HUES64 (cell line): ENCODE results near the gene NBAS.
"Not testable (repeated sequence)": the region's sequence is repeated elsewhere in the genome, so short reads cannot be mapped to it uniquely, and the experiment has no call there.

Source experiments
- H3K27ac ChIP-seq: 2 replicates; pipeline ENCODE4 v1.7.0; 2013; ENCODE audit warnings: low read depth, low read length, inconsistent platforms
- H3K27me3 ChIP-seq: 2 replicates; pipeline ENCODE4 v1.6.1; 2013; ENCODE audit warnings: mild to moderate bottlenecking, low read length; ENCODE audit not compliant: insufficient read depth
- H3K36me3 ChIP-seq: 2 replicates; pipeline ENCODE4 v1.6.1; 2013; ENCODE audit warnings: mild to moderate bottlenecking, low read length; ENCODE audit not compliant: insufficient read depth
- H3K4me1 ChIP-seq: 2 replicates; pipeline ENCODE4 v1.6.1; 2013; ENCODE audit warnings: mild to moderate bottlenecking, low read length, moderate library complexity; ENCODE audit not compliant: insufficient read depth
- H3K4me3 ChIP-seq: 2 replicates; pipeline ENCODE4 v1.5.1; 2013; ENCODE audit warnings: mild to moderate bottlenecking, low read length, moderate library complexity
- H3K9ac ChIP-seq: 2 replicates; pipeline ENCODE4 v1.6.1; 2013; ENCODE audit warnings: mild to moderate bottlenecking, low read depth, low read length
- H3K9me3 ChIP-seq: 2 replicates; pipeline ENCODE4 v1.6.1; 2013; ENCODE audit warnings: low read depth, low read length; ENCODE audit not compliant: insufficient read depth
- WGBS: fragments of 150-250, 120-280 bp; methylation state at CpG from one replicate; pipeline ENCODE4 v1.1.7; 2013; ENCODE audit warnings: missing lambda C conversion rate; 5-methylcytosine and 5-hydroxymethylcytosine counted together

NBAS gene

GRCh38 chr2:15518759-15519158, 42.4 kb downstream of the NBAS start:
- H3K9ac ChIP-seq, H3K4me3 ChIP-seq, H3K27me3 ChIP-seq, H3K36me3 ChIP-seq, H3K27ac ChIP-seq, H3K9me3 ChIP-seq, H3K4me1 ChIP-seq: not testable (repeated sequence)
- WGBS: 98% methylated on average over 3 of the region's 3 CpGs

- Histone ChIP-seq H3K27me3 (no peaks in the 10 kb centered on the region), H3K9me3 (no peaks in the 10 kb centered on the region), H3K36me3 (no peaks in the 10 kb centered on the region), H3K4me3 (no peak overlapping the region), H3K4me1 (no peaks in the 10 kb centered on the region), H3K9ac (no peak overlapping the region), H3K27ac (no peak overlapping the region)
- WGBS: 100% methylated on average over 1 of the region's 2 CpGs
These were observed 43.3 kb downstream of the NBAS start for GRCh38 chr2:15517793-15518192.

DNA sequence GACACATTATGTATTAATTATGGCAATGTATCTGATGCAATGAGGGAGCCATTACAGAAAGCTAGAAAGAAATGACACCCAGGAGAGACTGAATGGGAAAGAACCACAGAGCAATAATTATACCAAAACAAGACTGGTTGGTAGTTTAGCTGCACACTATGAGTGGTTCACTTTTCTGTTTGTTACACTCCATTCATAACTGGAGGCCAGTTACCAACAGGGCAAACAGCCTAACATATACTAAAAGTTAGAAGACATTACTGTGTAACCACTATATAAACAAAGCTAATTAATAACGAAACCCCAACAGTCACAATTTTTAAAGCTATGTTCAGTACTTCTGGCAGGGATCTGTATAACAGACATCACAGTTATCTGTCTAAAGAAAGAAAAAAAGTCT, 49.4 kb downstream of the NBAS start:
- H3K9ac ChIP-seq: no peak overlapping the region
- H3K9me3 ChIP-seq: no peaks in the 10 kb centered on the region
- no peaks in the 10 kb centered on the region for H3K4me1 ChIP-seq
- H3K36me3 ChIP-seq: peaks cover 20% of the 10 kb centered on the region
- no peak overlapping the region for H3K27ac ChIP-seq
- H3K4me3 ChIP-seq: no peak overlapping the region
- no peaks in the 10 kb centered on the region for H3K27me3 ChIP-seq
- 92% methylated on average over 1 of the region's 1 CpG for WGBS

DNA sequence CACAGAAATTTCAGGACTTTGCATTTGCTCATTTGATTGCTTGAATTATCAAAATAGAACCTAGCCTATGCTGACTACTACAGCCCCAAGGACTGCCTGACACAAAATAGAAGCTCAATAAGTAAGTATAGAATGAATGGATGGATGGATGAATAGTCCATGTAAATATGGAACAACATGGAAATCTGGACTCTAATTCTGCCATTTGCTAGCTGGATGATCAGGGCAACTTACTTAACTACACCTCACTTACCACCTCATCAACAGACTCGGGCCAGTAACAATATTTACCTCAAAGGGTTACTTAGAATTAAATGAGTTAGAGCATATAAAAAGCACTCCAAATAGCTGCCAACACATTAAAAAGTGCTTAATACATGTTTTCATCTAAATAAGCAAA, 50.6 kb downstream of the NBAS start:
- Histone ChIP-seq H3K9me3 (no peaks in the 10 kb centered on the region), H3K27me3 (no peaks in the 10 kb centered on the region), H3K27ac (no peak overlapping the region), H3K4me3 (no peak overlapping the region), H3K4me1 (no peaks in the 10 kb centered on the region), H3K36me3 (peaks cover 20% of the 10 kb centered on the region), H3K9ac (no peak overlapping the region)
- 100% methylated on average over 1 of the region's 1 CpG for WGBS

GRCh38 chr2:15510131-15510530, 51.0 kb downstream of the NBAS start:
- Histone ChIP-seq H3K9me3 (no peaks in the 10 kb centered on the region), H3K27ac (no peak overlapping the region), H3K27me3 (no peaks in the 10 kb centered on the region), H3K4me3 (no peak overlapping the region), H3K9ac (no peak overlapping the region), H3K4me1 (no peaks in the 10 kb centered on the region), H3K36me3 (peaks cover 20% of the 10 kb centered on the region)
- WGBS: 96% methylated on average over 3 of the region's 3 CpGs

- 100% methylated on average over 3 of the region's 3 CpGs for WGBS
- H3K4me1 ChIP-seq: no peaks in the 10 kb centered on the region
- H3K36me3 ChIP-seq: peaks cover 27% of the 10 kb centered on the region
- H3K27ac ChIP-seq: no peak overlapping the region
- no peaks in the 10 kb centered on the region for H3K9me3 ChIP-seq
- H3K9ac ChIP-seq: no peak overlapping the region
- no peaks in the 10 kb centered on the region for H3K27me3 ChIP-seq
- no peak overlapping the region for H3K4me3 ChIP-seq
These were observed 53.4 kb downstream of the NBAS start for GRCh38 chr2:15507697-15508096.

DNA sequence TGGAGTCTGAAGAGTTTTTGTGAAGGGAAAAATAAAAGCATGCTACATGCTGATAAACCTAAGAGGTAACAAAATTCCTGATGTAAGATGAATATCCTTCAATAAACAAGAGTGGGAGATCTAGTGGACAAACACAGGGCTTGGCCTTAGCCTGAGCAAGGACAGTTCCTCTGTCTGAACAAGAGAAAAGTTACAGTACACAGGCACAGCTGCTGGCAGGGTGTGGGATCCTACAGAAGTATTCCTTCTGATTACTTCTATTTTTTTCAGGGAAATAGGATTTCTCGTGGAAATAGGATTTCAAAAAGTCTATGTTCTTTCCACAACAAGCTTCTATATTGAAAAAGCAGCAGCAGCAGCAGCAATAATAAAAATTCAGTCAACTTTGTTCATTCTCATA, 54.1 kb downstream of the NBAS start:
- 82% methylated on average over 1 of the region's 1 CpG for WGBS
- Histone ChIP-seq H3K4me3 (no peak overlapping the region), H3K9ac (no peak overlapping the region), H3K36me3 (peaks cover 26% of the 10 kb centered on the region), H3K27ac (no peak overlapping the region; the same call in 1 of the 2 replicates), H3K27me3 (no peaks in the 10 kb centered on the region), H3K4me1 (no peaks in the 10 kb centered on the region), H3K9me3 (no peaks in the 10 kb centered on the region)

- Histone ChIP-seq H3K9ac (no peak overlapping the region), H3K4me1 (no peaks in the 10 kb centered on the region), H3K9me3 (no peaks in the 10 kb centered on the region), H3K27ac (no peak overlapping the region), H3K36me3 (peaks cover 27% of the 10 kb centered on the region), H3K27me3 (no peaks in the 10 kb centered on the region), H3K4me3 (no peak overlapping the region)
- no CpG with 5 or more reads among the region's 2 CpGs for WGBS
These were observed 54.8 kb downstream of the NBAS start for GRCh38 chr2:15506229-15506819.

GRCh38 chr2:15504882-15505663, 56.1 kb downstream of the NBAS start:
- no peak overlapping the region for H3K27ac ChIP-seq
- WGBS: 91% methylated on average over 3 of the region's 3 CpGs
- no peak overlapping the region for H3K4me3 ChIP-seq
- H3K27me3 ChIP-seq: no peaks in the 10 kb centered on the region
- no peaks in the 10 kb centered on the region for H3K9me3 ChIP-seq
- H3K4me1 ChIP-seq: no peaks in the 10 kb centered on the region
- H3K9ac ChIP-seq: no peak overlapping the region
- H3K36me3 ChIP-seq: peaks cover 18% of the 10 kb centered on the region; the same call in 1 of the 2 replicates

- 93% methylated on average over 1 of the region's 1 CpG for WGBS
- H3K9me3 ChIP-seq, H3K4me1 ChIP-seq, H3K27me3 ChIP-seq, H3K27ac ChIP-seq, H3K9ac ChIP-seq, H3K4me3 ChIP-seq: not testable (repeated sequence)
- peaks cover 10% of the 10 kb centered on the region; the same call in 1 of the 2 replicates for H3K36me3 ChIP-seq
These were observed 61.9 kb downstream of the NBAS start for GRCh38 chr2:15499251-15499650.

- H3K27me3 ChIP-seq: no peaks in the 10 kb centered on the region
- H3K4me3 ChIP-seq: no peak overlapping the region
- no peak overlapping the region for H3K27ac ChIP-seq
- H3K36me3 ChIP-seq: peaks cover 10% of the 10 kb centered on the region; the same call in 1 of the 2 replicates
- WGBS: 96% methylated on average over 6 of the region's 6 CpGs
- no peaks in the 10 kb centered on the region for H3K9me3 ChIP-seq
- H3K4me1 ChIP-seq: no peaks in the 10 kb centered on the region
- H3K9ac ChIP-seq: no peak overlapping the region
These were observed 62.6 kb downstream of the NBAS start for GRCh38 chr2:15498554-15498953.
